Parathyroid adenoma (tissue), 2 donors: Measurements from ENCODE around the gene PTPA.

Experiments
- H2AFZ ChIP-seq: fragments of 300-600 bp; sonication (generic); one replicate; pipeline ENCODE4 v1.7.0; 2017; ENCODE audit warnings: antibody characterized with exemption, mild to moderate bottlenecking
- H3K27ac ChIP-seq: fragments of 300-600 bp; sonication (generic); one replicate; pipeline ENCODE4 v1.7.0; 2017
- H3K27me3 ChIP-seq: fragments of 300-600 bp; sonication (generic); one replicate; pipeline ENCODE4 v1.7.0; 2017; ENCODE audit warnings: low read length; ENCODE audit not compliant: control insufficient read depth, insufficient read depth
- H3K36me3 ChIP-seq: fragments of 300-600 bp; sonication (generic); one replicate; pipeline ENCODE4 v1.7.0; 2017; ENCODE audit warnings: low read length; ENCODE audit not compliant: control insufficient read depth, insufficient read depth
- H3K4me1 ChIP-seq: fragments of 300-600 bp; sonication (generic); one replicate; pipeline ENCODE4 v1.7.0; 2017; ENCODE audit warnings: control low read depth
- H3K4me2 ChIP-seq: fragments of 300-600 bp; sonication (generic); one replicate; pipeline ENCODE4 v1.7.0; 2017; ENCODE audit warnings: low read length
- H3K4me3 ChIP-seq: fragments of 300-600 bp; sonication (generic); one replicate; pipeline ENCODE4 v1.7.0; 2017; ENCODE audit warnings: low read depth, low read length
- H3K79me2 ChIP-seq: fragments of 300-600 bp; sonication (generic); one replicate; pipeline ENCODE4 v1.7.0; 2017; ENCODE audit warnings: control low read depth
- H3K9ac ChIP-seq: fragments of 300-600 bp; sonication (generic); one replicate; pipeline ENCODE4 v1.7.0; 2017; ENCODE audit warnings: mild to moderate bottlenecking
- H3K9me3 ChIP-seq: fragments of 300-600 bp; sonication (generic); one replicate; pipeline ENCODE4 v1.7.0; 2017; ENCODE audit warnings: low read length; ENCODE audit not compliant: control insufficient read depth
- CTCF ChIP-seq: fragments of 300-600 bp; sonication (generic); IDR thresholded peaks from one replicate; pipeline ENCODE4 v1.7.0; 2017; ENCODE audit warnings: antibody characterized with exemption, mild to moderate bottlenecking
- donor health status: primary hyperparathyroidism.

Gene PTPA

DNA sequence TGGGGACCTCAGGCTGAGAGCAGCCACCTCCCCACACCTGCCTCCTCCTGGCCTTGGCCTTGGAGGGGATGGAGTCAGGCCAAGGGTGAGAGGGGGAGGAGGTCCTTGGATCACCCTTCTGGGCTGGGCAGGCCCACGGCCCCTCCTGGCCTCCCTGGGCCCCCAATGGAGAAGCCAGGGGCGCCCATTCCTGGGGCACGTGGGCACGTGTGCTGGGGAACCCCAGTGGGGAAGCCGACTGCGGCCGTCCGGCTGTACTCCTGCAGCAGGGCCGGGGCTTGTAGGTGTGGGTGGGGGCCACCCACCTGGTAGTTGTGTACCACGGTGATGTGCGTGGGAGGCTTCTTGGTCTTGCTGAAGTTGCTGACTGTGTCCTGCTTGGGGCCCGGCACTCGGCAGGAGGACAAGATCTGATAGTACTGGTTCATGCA lies 9.1 kb upstream of the PTPA start:
- no peaks in the 10 kb centered on the region for H3K27me3 ChIP-seq
- no peaks in the 10 kb centered on the region for H3K36me3 ChIP-seq
- no peaks in the 10 kb centered on the region for H3K9me3 ChIP-seq
- H3K79me2 ChIP-seq: no peaks in the 10 kb centered on the region
- no peak overlapping the region for H3K9ac ChIP-seq
- H2AFZ ChIP-seq: no peak overlapping the region
- no peak for TF ChIP-seq CTCF
- H3K4me3 ChIP-seq: no peak overlapping the region
- no peak overlapping the region for H3K4me2 ChIP-seq
- peak overlapping the region; percentile 82 for H3K27ac ChIP-seq
- H3K4me1 ChIP-seq: peaks cover 14% of the 10 kb centered on the region

DNA sequence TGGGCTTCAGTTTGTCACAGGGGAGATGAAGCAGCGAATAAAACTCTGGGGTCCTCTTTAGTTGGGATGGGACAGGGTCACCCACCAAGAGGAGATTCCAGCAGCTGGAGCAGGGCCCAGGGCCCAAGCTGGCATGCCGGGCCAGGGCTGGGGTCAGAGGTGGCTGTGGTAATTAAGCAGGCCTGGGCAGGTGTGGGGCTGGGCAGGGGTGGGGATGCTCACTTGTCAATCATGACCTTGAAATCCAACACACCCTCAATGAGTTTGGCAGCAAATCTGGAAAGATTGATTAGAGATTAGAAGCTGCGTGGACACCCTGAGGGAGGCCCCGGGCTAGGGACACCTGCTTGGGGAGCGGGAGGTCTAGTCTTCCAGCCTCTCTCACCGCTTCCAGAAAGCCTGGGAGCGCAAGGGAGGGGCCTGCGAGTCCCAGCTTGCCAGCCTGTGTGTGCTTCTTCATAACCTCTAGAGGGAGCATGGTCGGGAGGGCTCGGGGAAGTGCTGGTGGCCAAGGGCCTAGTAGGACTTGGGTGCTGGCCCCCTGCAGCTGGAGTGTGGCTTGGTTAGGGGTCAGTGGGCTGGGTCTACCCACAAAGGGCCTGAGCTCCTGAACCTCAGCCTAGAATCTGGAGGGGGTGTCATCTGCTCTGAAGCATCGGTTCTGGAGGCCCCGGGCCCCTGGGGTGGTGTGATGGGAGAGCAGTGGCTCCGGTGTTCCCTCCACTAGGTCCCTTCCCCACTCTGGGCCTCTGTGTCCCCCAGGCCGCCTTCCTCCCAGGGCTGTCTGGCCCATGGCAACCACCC lies 8.2 kb upstream of the PTPA start:
- H3K4me3 ChIP-seq: no peak overlapping the region
- H3K9me3 ChIP-seq: no peaks in the 10 kb centered on the region
- peak overlapping the region; percentile 25 for H2AFZ ChIP-seq
- H3K27me3 ChIP-seq: no peaks in the 10 kb centered on the region
- H3K36me3 ChIP-seq: no peaks in the 10 kb centered on the region
- no peaks in the 10 kb centered on the region for H3K79me2 ChIP-seq
- H3K4me2 ChIP-seq: peak overlapping the region; percentile 50
- peaks cover 14% of the 10 kb centered on the region for H3K4me1 ChIP-seq
- peak; percentile 48 for TF ChIP-seq CTCF
- H3K9ac ChIP-seq: no peak overlapping the region
- H3K27ac ChIP-seq: peak overlapping the region; percentile 82

DNA sequence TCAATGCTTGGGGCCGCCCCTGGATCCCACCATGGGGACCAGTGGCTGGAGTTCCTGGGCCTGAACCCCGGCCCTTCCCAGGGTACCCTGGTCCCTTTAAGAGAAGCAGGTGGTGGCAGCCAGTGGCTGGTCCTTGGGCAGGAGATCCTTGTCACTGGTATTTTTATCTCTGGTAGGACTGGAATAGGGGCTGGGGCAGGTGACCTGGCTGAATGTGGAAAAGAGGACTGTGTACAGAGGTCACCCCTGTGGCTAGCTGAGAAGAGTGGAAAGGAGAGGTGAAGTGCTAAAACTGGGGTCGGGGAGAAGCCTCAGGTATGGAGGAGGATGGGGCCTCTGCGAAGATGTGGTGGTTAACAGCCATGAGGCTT lies 7.6 kb upstream of the PTPA start:
- H3K9ac ChIP-seq: no peak overlapping the region
- no peaks in the 10 kb centered on the region for H3K9me3 ChIP-seq
- H3K4me1 ChIP-seq: peaks cover 14% of the 10 kb centered on the region
- no peaks in the 10 kb centered on the region for H3K36me3 ChIP-seq
- H3K79me2 ChIP-seq: no peaks in the 10 kb centered on the region
- no peak for TF ChIP-seq CTCF
- no peak overlapping the region for H3K4me3 ChIP-seq
- H2AFZ ChIP-seq: peak overlapping the region; percentile 25
- H3K4me2 ChIP-seq: peak overlapping the region; percentile 50
- H3K27ac ChIP-seq: peak overlapping the region; percentile 82
- no peaks in the 10 kb centered on the region for H3K27me3 ChIP-seq

DNA sequence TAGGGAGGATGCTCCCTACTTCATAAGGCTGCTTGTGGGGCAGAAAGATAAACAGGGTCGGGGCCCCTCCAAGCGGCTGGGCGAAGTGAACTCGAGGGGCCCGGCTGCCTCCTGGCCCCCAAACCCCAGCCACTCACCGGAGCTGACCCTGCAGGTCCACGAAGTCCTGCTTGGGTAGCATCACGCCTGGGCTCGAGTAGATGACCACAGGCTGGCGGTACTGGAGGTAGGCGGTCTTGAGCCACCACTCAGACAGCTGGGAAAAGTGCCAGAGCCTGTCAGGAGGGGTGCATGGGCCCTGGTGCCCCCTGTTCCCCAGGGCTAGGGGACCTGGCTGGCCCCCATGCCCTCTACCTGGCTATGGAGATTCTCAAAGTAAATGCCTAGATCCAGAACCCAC lies 7.2 kb upstream of the PTPA start:
- TF ChIP-seq CTCF: no peak
- Histone ChIP-seq H3K27me3 (no peaks in the 10 kb centered on the region), H3K9me3 (no peaks in the 10 kb centered on the region), H2AFZ (no peak overlapping the region), H3K27ac (peak overlapping the region; percentile 82), H3K4me1 (peaks cover 14% of the 10 kb centered on the region), H3K79me2 (no peaks in the 10 kb centered on the region), H3K4me3 (no peak overlapping the region), H3K36me3 (no peaks in the 10 kb centered on the region), H3K4me2 (peak overlapping the region; percentile 50), H3K9ac (no peak overlapping the region)
